Esophagus muscularis mucosa (tissue), 2 donors: ENCODE measurements around the gene IL1RL2.

Experiments used
- EP300 ChIP-seq: sonication (generic); formaldehyde crosslinking; IDR thresholded peaks from one replicate; pipeline ENCODE4 v1.6.1; 2017; ENCODE audit warnings: antibody characterized with exemption
- POLR2A ChIP-seq: fragments of 450-650 bp; IDR thresholded peaks from one replicate; pipeline ENCODE4 v1.6.1; 2017; ENCODE audit warnings: antibody characterized with exemption, moderate library complexity, mild to moderate bottlenecking, low read depth

DNA sequence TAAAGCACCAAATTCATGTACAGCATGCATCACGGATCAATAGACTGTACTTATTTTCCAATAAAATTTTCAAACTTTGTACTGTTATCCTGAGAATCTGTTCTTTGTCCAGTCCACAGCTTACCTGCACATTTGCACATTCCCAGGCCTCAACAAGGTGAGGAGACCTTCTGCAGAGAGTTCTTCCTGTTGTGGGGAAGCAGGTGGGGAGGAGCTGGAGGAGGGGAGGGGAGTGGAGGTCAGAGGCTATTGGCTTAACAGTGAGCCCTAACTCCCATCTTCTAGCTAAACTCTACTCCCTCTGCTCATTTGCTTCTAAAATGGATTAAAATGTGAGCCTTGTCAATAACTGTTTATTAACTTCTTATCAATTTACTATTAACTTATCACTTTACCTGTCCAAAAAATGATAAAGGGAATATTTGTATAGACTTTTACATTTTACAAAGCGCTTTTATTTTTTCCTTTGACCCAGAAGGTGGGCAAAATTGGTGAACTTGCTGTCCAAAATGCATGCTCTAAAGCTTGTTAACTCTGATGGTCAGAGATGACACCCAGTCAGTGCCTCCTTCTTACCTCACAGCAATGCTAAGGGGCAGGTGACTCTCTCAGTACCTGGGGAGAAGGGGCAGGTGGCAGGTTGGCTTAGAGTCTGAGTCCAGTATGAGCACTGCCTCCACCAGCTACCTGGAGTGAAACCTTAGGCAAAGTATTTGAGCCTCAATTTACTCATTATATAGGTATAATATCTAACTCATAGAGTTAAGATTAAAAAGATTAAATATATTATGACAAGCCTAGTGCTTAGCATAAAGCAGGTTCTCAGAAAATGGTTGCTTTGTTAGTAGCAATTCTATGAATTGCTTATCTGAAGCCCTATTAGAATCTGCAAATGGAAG, 6.8 kb upstream of the IL1RL2 start:
- no peak for TF ChIP-seq POLR2A
- no peak for TF ChIP-seq EP300
